BE2C (cell line): ENCODE data around the gene EHD1.

Experiments used
- DNase-seq: peaks from one replicate; pipeline ENCODE4 v3.0.0-alpha.2; 2020
- H3K27me3 ChIP-seq: fragments of 250-450 bp; sonication (Bioruptor Pico); 2 replicates; pipeline ENCODE4 v1.5.1; 2020; ENCODE audit warnings: mild to moderate bottlenecking
- H3K36me3 ChIP-seq: fragments of 250-450 bp; sonication (Bioruptor Pico); 2 replicates; pipeline ENCODE4 v1.5.1; 2020; ENCODE audit warnings: mild to moderate bottlenecking
- H3K4me1 ChIP-seq: fragments of 250-450 bp; sonication (Bioruptor Pico); 2 replicates; pipeline ENCODE4 v1.5.1; 2020
- H3K4me3 ChIP-seq: 2 replicates; pipeline ENCODE4 v1.5.1; 2011; ENCODE audit warnings: low read depth, low read length
- H3K9me3 ChIP-seq: fragments of 250-450 bp; sonication (Bioruptor Pico); 2 replicates; pipeline ENCODE4 v1.5.1; 2020
- TF ChIP-seq, protein P1 (sequence below): IDR thresholded peaks from 2 replicates; pipeline ENCODE4 v1.5.1; 2012; ENCODE audit warnings: mild to moderate bottlenecking, low read depth, low read length

Gene EHD1

DNA sequence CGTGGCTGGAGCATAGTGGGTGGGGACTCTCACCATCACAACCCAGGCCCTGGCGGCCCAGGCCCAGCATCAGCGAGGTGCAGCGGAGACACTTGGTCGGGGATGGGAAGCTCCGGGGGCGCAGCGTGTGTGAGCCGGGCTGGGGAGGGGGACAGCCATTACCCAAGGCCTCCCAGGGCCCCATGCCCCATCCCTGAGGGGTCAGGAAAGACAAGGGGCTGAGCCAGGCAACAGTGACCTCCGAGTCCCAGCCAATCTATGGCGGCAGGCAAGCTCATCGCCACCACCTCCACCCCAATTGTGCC lies 45.3 kb downstream of the EHD1 start:
- Histone ChIP-seq H3K4me1 (no peaks in the 10 kb centered on the region), H3K4me3 (no peak overlapping the region), H3K27me3 (no peaks in the 10 kb centered on the region), H3K9me3 (no peaks in the 10 kb centered on the region), H3K36me3 (no peaks in the 10 kb centered on the region)
- DNase-seq: no peak
- TF ChIP-seq, protein P1, sequence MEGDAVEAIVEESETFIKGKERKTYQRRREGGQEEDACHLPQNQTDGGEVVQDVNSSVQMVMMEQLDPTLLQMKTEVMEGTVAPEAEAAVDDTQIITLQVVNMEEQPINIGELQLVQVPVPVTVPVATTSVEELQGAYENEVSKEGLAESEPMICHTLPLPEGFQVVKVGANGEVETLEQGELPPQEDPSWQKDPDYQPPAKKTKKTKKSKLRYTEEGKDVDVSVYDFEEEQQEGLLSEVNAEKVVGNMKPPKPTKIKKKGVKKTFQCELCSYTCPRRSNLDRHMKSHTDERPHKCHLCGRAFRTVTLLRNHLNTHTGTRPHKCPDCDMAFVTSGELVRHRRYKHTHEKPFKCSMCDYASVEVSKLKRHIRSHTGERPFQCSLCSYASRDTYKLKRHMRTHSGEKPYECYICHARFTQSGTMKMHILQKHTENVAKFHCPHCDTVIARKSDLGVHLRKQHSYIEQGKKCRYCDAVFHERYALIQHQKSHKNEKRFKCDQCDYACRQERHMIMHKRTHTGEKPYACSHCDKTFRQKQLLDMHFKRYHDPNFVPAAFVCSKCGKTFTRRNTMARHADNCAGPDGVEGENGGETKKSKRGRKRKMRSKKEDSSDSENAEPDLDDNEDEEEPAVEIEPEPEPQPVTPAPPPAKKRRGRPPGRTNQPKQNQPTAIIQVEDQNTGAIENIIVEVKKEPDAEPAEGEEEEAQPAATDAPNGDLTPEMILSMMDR: no peak

GRCh38 chr11:64832467-64833197 lies 45.8 kb downstream of the EHD1 start:
- Histone ChIP-seq H3K4me1 (no peaks in the 10 kb centered on the region), H3K36me3 (no peaks in the 10 kb centered on the region), H3K4me3 (no peak overlapping the region), H3K27me3 (no peaks in the 10 kb centered on the region), H3K9me3 (no peaks in the 10 kb centered on the region)
- TF ChIP-seq, protein P1: no peak
- DNase-seq: no peak

GRCh38 chr11:64831411-64831891 lies 47.0 kb downstream of the EHD1 start:
- Histone ChIP-seq H3K9me3 (no peaks in the 10 kb centered on the region), H3K4me1 (no peaks in the 10 kb centered on the region), H3K4me3 (no peak overlapping the region), H3K36me3 (no peaks in the 10 kb centered on the region), H3K27me3 (no peaks in the 10 kb centered on the region)
- peak; percentile 68 for DNase-seq
- TF ChIP-seq, protein P1: no peak

- TF ChIP-seq, protein P1: no peak
- no peak overlapping the region for H3K4me3 ChIP-seq
Measured at GRCh38 chr11:64829536-64830251, 48.7 kb downstream of the EHD1 start.

DNA sequence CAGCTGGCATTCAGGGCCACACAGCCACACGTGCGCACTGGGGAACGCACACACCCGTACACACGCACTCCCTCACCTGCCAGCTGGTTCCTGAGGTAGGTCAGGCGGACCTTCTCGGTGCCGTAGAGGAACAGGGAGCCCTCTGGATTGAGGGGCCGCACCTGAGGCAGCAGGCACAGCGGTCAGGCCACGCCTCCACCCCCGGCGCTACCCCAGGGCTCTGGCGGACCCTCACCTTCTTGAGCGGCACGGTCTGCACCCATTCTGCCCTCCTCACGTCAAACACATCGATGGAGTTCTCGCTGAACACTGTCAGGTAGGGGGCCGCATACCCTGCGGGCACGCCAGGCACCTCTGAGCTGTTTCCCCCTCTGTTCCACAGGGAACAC lies 51.0 kb downstream of the EHD1 start:
- no peaks in the 10 kb centered on the region for H3K4me1 ChIP-seq
- H3K4me3 ChIP-seq: no peak overlapping the region
- no peaks in the 10 kb centered on the region for H3K27me3 ChIP-seq
- DNase-seq: no peak
- H3K9me3 ChIP-seq: no peaks in the 10 kb centered on the region
- no peaks in the 10 kb centered on the region for H3K36me3 ChIP-seq
- TF ChIP-seq, protein P1: no peak

More at GRCh38 chr11:64829536-64830251, 48.7 kb downstream of the EHD1 start:
- Histone ChIP-seq H3K36me3 (no peaks in the 10 kb centered on the region), H3K27me3 (no peaks in the 10 kb centered on the region), H3K9me3 (no peaks in the 10 kb centered on the region), H3K4me1 (no peaks in the 10 kb centered on the region)
- no peak for DNase-seq
